Putamen (tissue), 1 donor: ENCODE results near the gene TNFRSF11A.

Experiments used
- DNase-seq: peaks from one replicate; pipeline ENCODE4 v3.0.0-alpha.2; 2016; ENCODE audit warnings: low spot score

Gene TNFRSF11A

DNA sequence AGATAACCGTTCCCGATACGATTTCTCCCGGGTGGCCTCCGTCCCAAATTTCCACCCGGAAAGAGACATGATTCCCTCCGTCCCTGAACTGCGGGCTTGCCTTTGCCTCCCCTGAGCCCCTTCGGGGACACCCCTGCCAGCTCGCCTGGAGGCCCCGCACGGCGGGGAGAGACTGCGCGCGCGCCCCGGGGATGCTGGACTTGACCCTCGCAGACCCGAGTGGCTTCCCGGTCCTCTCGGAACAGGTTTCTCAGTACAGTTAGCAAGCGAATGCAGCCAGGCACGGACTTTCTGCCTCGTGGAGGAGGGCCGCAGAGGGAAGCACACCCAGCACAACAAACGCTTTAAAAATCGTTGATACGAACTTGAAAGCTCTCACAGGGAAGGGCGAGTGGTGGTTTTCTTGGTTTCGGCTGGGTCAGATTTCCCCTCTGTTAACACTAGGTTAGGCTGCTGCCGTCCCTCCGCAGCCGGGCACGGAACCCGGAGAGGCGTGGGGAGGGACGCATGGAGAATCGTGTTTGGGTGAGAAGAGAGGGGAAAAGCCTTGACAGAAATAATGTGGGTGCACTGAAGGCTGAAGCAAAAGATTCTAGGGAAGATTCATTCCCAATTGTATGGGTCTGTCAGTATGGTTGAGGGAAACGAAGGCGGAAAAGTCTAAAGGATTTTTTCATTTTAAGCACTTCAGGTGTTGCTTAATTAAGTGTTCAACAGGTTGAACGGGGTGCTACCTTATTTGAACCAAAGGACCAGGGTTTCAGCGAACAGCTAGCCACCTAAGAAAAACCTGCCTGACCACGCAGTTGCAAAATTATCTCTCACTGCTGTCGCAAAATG lies 916 bp downstream of the TNFRSF11A start:
- DNase-seq = no peak

DNA sequence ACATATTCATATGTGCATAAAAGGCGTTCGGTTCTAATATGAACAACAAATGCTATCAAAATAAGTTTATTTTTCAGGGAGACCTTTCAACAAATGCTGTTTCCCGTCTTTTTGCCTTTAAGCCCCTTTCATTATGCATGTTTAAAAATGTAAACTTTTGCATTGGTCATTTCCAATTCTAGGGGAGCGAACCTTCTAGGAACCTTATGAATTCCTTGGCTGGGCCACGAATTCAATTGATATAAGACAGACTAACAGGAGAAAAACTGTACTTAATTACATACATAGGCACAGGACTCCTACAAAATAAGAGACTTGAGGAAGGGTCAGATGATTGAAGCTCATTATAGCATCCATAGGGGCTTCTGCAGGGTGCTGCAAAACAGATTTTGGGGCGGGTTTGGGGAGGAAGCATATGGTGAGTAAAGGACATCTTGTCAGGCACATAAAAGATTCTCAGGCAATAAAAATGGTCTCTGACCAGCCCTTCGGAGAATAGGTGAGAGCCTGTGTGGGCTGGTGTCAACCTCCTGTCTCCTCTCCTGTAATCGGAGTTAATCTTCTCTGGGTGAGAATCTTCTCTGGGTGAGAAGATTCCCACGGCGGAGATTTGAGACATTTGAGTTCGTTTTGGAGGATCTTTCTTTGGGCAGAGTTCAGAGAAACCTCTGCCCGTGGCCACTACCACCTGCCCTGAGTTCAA lies 1.7 kb downstream of the TNFRSF11A start:
- no peak for DNase-seq

GRCh38 chr18:62327977-62328376 lies 2.9 kb downstream of the TNFRSF11A start:
- no peak for DNase-seq

GRCh38 chr18:62328586-62329525 lies 3.7 kb downstream of the TNFRSF11A start:
- no peak for DNase-seq

DNA sequence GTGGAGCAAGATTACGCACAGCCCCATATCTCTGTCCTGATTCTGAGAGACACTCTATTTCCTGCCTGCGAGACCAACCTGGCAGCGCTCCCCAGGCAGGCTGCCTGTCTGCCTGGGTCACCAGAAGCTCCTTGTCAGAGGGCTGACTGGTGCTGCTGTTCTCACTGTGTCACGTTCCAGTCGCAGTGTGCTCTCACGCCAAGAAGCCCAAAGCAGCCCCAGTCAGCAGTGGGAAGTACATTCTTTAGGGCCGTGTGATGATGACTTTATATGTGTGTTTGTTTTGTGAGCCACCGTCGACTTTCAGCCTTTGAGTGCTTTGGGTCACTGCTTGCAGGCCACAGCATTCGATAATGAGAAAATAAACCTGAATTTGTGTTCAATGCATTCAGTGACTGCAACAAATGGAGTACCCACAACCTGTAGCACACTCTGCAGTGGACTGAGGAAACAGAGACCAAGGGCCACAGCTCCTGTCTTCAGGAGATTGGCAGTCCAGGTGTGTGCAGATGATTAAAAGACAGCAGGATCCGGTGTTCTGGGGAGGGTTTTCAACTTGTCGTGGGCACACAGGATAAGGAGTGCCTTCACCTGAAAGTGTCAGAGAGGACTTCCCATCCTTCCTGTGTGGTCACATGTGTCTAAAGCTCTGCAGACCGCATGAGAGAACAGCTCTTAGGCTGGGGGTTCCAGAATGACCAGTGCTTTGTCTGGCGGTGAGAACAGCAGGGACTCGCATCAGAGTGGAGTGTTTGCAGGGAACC lies 4.8 kb downstream of the TNFRSF11A start:
- no peak for DNase-seq

GRCh38 chr18:62330650-62331049 lies 5.5 kb downstream of the TNFRSF11A start:
- no peak for DNase-seq

- DNase-seq = no peak
Observed at GRCh38 chr18:62331581-62332356, 6.7 kb downstream of the TNFRSF11A start.

GRCh38 chr18:62332431-62332830 lies 7.3 kb downstream of the TNFRSF11A start:
- no peak for DNase-seq

GRCh38 chr18:62332964-62333695 lies 8.0 kb downstream of the TNFRSF11A start:
- no peak for DNase-seq

- DNase-seq = no peak
Observed at GRCh38 chr18:62334120-62334519, 9.0 kb downstream of the TNFRSF11A start.

GRCh38 chr18:62335494-62335893 lies 10.4 kb downstream of the TNFRSF11A start:
- no peak for DNase-seq

DNA sequence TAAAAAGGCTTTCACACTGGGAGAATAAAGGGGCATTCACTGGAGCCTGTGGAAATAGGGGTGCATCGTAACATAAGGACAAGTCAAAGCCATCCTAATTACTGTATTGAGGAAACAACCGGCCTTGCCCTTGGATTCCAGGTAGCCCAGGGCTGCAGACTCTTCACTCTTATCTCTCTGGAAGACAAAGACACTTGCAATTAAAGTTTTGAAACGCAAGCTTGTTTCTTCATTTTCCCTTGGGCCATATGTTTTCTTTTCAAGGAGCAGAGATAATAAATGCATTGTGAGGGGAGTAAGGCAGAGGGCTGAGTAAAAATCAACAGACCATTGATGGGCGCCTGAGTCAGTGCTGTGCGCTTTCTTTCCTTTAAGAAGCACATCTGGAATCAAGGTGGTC lies 11.5 kb downstream of the TNFRSF11A start:
- DNase-seq = no peak

- DNase-seq = no peak
Observed at GRCh38 chr18:62337336-62337735, 12.2 kb downstream of the TNFRSF11A start.

DNA sequence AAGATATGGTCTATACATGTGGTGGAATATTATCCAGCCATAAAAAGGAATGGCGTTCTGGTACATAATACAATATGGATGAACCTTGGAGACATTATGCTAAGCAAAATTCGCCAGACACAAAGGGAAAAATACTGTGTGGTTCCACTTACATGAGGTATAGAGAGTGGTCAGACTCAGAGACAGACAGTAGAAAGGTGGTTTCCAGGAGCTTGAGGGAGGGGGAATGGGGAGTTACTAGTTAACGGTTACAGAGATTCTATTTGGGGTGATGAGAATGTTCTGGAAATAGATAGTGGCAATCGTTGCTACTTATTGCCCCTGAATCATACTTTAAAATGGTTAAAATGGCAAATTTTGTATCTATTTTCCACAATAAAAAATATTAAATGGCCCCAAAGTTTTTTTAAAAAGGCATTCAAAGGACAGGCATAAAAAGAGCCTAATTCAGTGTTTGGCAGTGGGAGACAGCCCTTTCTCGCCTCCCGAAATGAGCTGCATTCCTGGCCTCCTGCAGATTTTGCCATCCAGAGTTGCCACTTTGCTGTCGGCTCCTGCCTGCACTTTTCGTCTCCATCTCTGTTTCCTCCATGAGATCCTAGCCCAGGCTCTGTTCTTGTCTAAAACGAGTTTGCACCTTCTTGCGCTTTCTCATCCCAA lies 13.5 kb downstream of the TNFRSF11A start:
- no peak for DNase-seq

GRCh38 chr18:62339106-62339988 lies 14.2 kb downstream of the TNFRSF11A start:
- peak; percentile 33 for DNase-seq

- no peak for DNase-seq
Observed at GRCh38 chr18:62340996-62341395, 15.9 kb downstream of the TNFRSF11A start.

DNA sequence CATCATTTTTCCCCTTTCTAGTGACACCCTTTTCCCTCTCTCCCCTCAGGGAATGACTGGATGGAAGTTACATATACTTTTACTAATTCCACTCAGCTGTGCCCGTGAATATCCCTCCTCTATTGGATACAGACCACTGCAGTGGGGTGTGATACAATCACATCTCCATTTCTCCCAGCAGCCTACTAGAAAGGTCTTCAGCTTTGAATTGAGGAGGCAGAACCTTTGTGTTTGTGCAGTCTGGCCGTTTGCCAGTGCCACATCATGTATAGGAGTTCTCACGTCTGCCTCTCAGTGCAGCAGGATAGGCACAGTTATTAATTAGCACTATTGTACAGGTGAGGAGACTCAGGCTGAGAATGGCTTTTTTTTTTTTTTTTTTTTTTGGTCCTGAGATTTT lies 16.4 kb downstream of the TNFRSF11A start:
- DNase-seq = no peak

DNA sequence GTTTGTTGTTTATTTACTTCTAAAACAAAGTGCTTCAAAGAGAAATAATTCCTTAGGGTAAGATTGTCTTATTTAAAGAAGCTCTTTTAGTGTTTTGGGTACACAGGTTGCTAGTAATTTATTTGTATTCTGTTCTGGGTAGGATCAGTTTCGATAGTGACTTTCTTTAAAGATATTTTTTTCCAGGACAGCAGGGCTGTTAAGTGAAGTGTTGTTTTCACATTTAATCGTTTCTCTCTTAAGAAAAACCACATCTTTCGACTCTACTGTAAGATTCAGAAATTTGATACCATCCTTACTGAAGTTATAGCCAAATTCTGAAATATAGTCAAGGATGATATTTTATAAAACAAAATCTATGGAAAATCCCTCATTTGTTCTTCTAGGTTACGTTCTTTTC lies 17.8 kb downstream of the TNFRSF11A start:
- no peak for DNase-seq
